GM23248 (cell line): Measurements from ENCODE around the gene SV2C. TPM values are rescaled to one million over a fixed set of nuclear protein-coding genes. Genes with fewer than 3 reads are reported as not detected.
"Not testable (repeated sequence)": the region's sequence is repeated elsewhere in the genome, so short reads cannot be mapped to it uniquely, and the experiment has no call there.

Source experiments
- DNase-seq: peaks from one replicate; pipeline ENCODE4 v3.0.0-alpha.2; 2015
- H2AFZ ChIP-seq: fragments of 200-600 bp; sonication (generic); 2 replicates; pipeline ENCODE4 v1.6.1; 2016; ENCODE audit warnings: antibody characterized with exemption
- H3F3A ChIP-seq: fragments of 200-600 bp; sonication (generic); 2 replicates; pipeline ENCODE4 v1.6.1; 2016; ENCODE audit warnings: mild to moderate bottlenecking, antibody characterized with exemption, mixed run types; ENCODE audit not compliant: insufficient read depth
- H3K27ac ChIP-seq: fragments of 200-600 bp; sonication (generic); 2 replicates; pipeline ENCODE4 v1.5.1; 2016; ENCODE audit warnings: mild to moderate bottlenecking
- H3K27me3 ChIP-seq: fragments of 200-600 bp; sonication (generic); replicated peaks from 2 replicates; pipeline ENCODE4 v1.6.1; 2016; ENCODE audit warnings: mild to moderate bottlenecking; ENCODE audit not compliant: insufficient read depth
- H3K36me3 ChIP-seq: fragments of 200-600 bp; sonication (generic); 2 replicates; pipeline ENCODE4 v1.6.1; 2016; ENCODE audit warnings: low read depth, mild to moderate bottlenecking
- H3K4me1 ChIP-seq: fragments of 200-600 bp; sonication (generic); 2 replicates; pipeline ENCODE4 v1.6.1; 2016; ENCODE audit warnings: mild to moderate bottlenecking; ENCODE audit not compliant: insufficient read depth
- H3K4me2 ChIP-seq: fragments of 200-600 bp; sonication (generic); one replicate; pipeline ENCODE4 v1.6.1; 2016; ENCODE audit warnings: mild to moderate bottlenecking; ENCODE audit not compliant: unreplicated experiment
- H3K4me3 ChIP-seq: fragments of 200-600 bp; sonication (generic); 2 replicates; pipeline ENCODE4 v1.5.1; 2016; ENCODE audit warnings: mild to moderate bottlenecking
- H3K79me2 ChIP-seq: fragments of 200-600 bp; sonication (generic); 2 replicates; pipeline ENCODE4 v1.6.1; 2016; ENCODE audit warnings: mild to moderate bottlenecking; ENCODE audit not compliant: insufficient read depth
- H3K9ac ChIP-seq: fragments of 200-600 bp; sonication (generic); 2 replicates; pipeline ENCODE4 v1.6.1; 2016; ENCODE audit warnings: mild to moderate bottlenecking
- H3K9me2 ChIP-seq: fragments of 200-600 bp; sonication (generic); 2 replicates; pipeline ENCODE4 v1.6.1; 2016; ENCODE audit warnings: mixed run types, mild to moderate bottlenecking, moderate library complexity; ENCODE audit not compliant: insufficient read depth
- H3K9me3 ChIP-seq: fragments of 200-600 bp; sonication (generic); one replicate; pipeline ENCODE4 v1.6.1; 2017; ENCODE audit warnings: low read depth
- H4K20me1 ChIP-seq: fragments of 200-600 bp; sonication (generic); 2 replicates; pipeline ENCODE4 v1.6.0; 2016; ENCODE audit not compliant: insufficient read depth
- EZH2 ChIP-seq: fragments of 200-600 bp; sonication (generic); IDR thresholded peaks from 2 replicates; pipeline ENCODE4 v1.6.1; 2018; ENCODE audit warnings: antibody characterized with exemption, mild to moderate bottlenecking; ENCODE audit not compliant: insufficient read depth, poor library complexity, severe bottlenecking
- EZH2phosphoT487 ChIP-seq: fragments of 200-600 bp; sonication (generic); IDR thresholded peaks from 2 replicates; pipeline ENCODE4 v1.6.1; 2018; ENCODE audit warnings: antibody characterized with exemption, moderate library complexity, mild to moderate bottlenecking, low read depth; ENCODE audit not compliant: insufficient read depth
- WGBS, 2 experiments: methylation state at CpG; one replicate each; pipeline ENCODE4 v1.1.6; 2015 to 2017; ENCODE audit warnings: low lambda C conversion rate in 2 of 2, low coverage in 1 of 2; ENCODE audit errors: missing lambda C conversion rate in 2 of 2; 5-methylcytosine and 5-hydroxymethylcytosine counted together
- in situ Hi-C: fragments of 300-500 bp; cut with MboI; formaldehyde crosslinking; loops from 2 replicates; pipeline ENCODE4 v1.15.0; 2020
- polyA plus RNA-seq: library from polyadenylated mRNA; unstranded; fragments of >200 nt; fragmentation: Nextera tagmentation; extraction: Ambion mirVana; gene quantifications from 2 replicates; pipeline ENCODE4 v1.2.1, GENCODE V29; 2016
- total RNA-seq: library from RNA; depleted of rRNA; stranded (reverse); fragments of >200 nt; shearing (Covaris generic); gene quantifications from 2 replicates; pipeline ENCODE4 v1.2.3, GENCODE V29; 2014

The SV2C gene
- total and polyA plus RNA-seq, 2 experiments from 2014 or later = not detected

- Histone ChIP-seq H3K9me3 (no peaks in the 10 kb centered on the region), H3K4me2 (no peak overlapping the region)
- WGBS, 2 experiments = 59 to 73% methylated on average over 1 of the region's 1 CpG
These were observed 222.6 kb downstream of the SV2C start for GRCh38 chr5:76305775-76306174.

GRCh38 chr5:76310208-76310607 lies 227.0 kb downstream of the SV2C start:
- Histone ChIP-seq H3K9ac (no peak overlapping the region), H3K4me2 (no peak overlapping the region), H3K9me2 (no peaks in the 10 kb centered on the region), H3K27ac (no peak overlapping the region), H3K27me3 (no peaks in the 10 kb centered on the region), H4K20me1 (no peaks in the 10 kb centered on the region), H3K4me3 (no peak overlapping the region), H3F3A (no peaks in the 10 kb centered on the region), H3K4me1 (no peaks in the 10 kb centered on the region), H3K79me2 (no peaks in the 10 kb centered on the region), H2AFZ (no peak overlapping the region), H3K9me3 (no peaks in the 10 kb centered on the region), H3K36me3 (no peaks in the 10 kb centered on the region)
- no peak for DNase-seq
- in situ Hi-C loops = no loop called here
- TF ChIP-seq EZH2 = no peak
- TF ChIP-seq EZH2phosphoT487 = no peak
- 17 to 21% methylated on average over 1 of the region's 1 CpG for WGBS, 2 experiments

More at GRCh38 chr5:76305775-76306174, 222.6 kb downstream of the SV2C start:
- Histone ChIP-seq H3K79me2 (no peaks in the 10 kb centered on the region), H3K4me1 (no peaks in the 10 kb centered on the region), H3K4me3 (no peak overlapping the region), H2AFZ (no peak overlapping the region), H3K9me2 (no peaks in the 10 kb centered on the region), H3K27ac (no peak overlapping the region), H3K36me3 (no peaks in the 10 kb centered on the region), H3F3A (no peaks in the 10 kb centered on the region), H3K9ac (no peak overlapping the region), H3K27me3 (no peaks in the 10 kb centered on the region), H4K20me1 (no peaks in the 10 kb centered on the region)
- in situ Hi-C loops = no loop called here
- no peak for DNase-seq
- TF ChIP-seq EZH2 (no peak), EZH2phosphoT487 (no peak)

- no peak overlapping the region for H3K27ac ChIP-seq
- H4K20me1 ChIP-seq = no peaks in the 10 kb centered on the region
- no peaks in the 10 kb centered on the region for H3K36me3 ChIP-seq
- H3K4me2 ChIP-seq = no peak overlapping the region
- no peaks in the 10 kb centered on the region for H3K27me3 ChIP-seq
- in situ Hi-C loops = no loop called here
- no peaks in the 10 kb centered on the region for H3K9me3 ChIP-seq
- no peak overlapping the region for H2AFZ ChIP-seq
- DNase-seq = no peak
- H3K4me1 ChIP-seq = no peaks in the 10 kb centered on the region
- no peaks in the 10 kb centered on the region for H3K9me2 ChIP-seq
- TF ChIP-seq EZH2 = no peak
- no peak for TF ChIP-seq EZH2phosphoT487
- no peak overlapping the region for H3K4me3 ChIP-seq
- H3K9ac ChIP-seq = no peak overlapping the region
- no peaks in the 10 kb centered on the region for H3F3A ChIP-seq
- WGBS, 2 experiments = 24 to 30% methylated on average over 4 of the region's 4 CpGs
- no peaks in the 10 kb centered on the region for H3K79me2 ChIP-seq
These were observed 229.6 kb downstream of the SV2C start for GRCh38 chr5:76312783-76313182.

GRCh38 chr5:76314643-76315042 lies 231.5 kb downstream of the SV2C start:
- no peak overlapping the region for H3K4me2 ChIP-seq
- DNase-seq = no peak
- no peaks in the 10 kb centered on the region for H4K20me1 ChIP-seq
- H3K27ac ChIP-seq = no peak overlapping the region
- no peaks in the 10 kb centered on the region for H3K79me2 ChIP-seq
- no peak overlapping the region for H2AFZ ChIP-seq
- H3K4me3 ChIP-seq = no peak overlapping the region
- no peak for TF ChIP-seq EZH2
- TF ChIP-seq EZH2phosphoT487 = no peak
- H3F3A ChIP-seq = no peaks in the 10 kb centered on the region
- H3K36me3 ChIP-seq = no peaks in the 10 kb centered on the region
- H3K4me1 ChIP-seq = no peaks in the 10 kb centered on the region
- 30 to 37% methylated on average over 2 of the region's 2 CpGs for WGBS, 2 experiments
- no peak overlapping the region for H3K9ac ChIP-seq
- in situ Hi-C loops = no loop called here
- no peaks in the 10 kb centered on the region for H3K9me2 ChIP-seq
- 0 out of 2 replicates have a peak, but pooled peaks cover 1% of the 10 kb centered on the region for H3K27me3 ChIP-seq
- H3K9me3 ChIP-seq = no peaks in the 10 kb centered on the region

- Histone ChIP-seq H3K9me2 (no peaks in the 10 kb centered on the region), H3K4me1 (no peaks in the 10 kb centered on the region), H3K27ac (no peak overlapping the region), H3K36me3 (no peaks in the 10 kb centered on the region), H3K27me3 (0 out of 2 replicates have a peak, but pooled peaks cover 5% of the 10 kb centered on the region), H2AFZ (no peak overlapping the region), H3K9me3 (no peaks in the 10 kb centered on the region), H3K9ac (no peak overlapping the region), H3K4me2 (no peak overlapping the region), H3F3A (no peaks in the 10 kb centered on the region), H3K4me3 (no peak overlapping the region), H3K79me2 (no peaks in the 10 kb centered on the region), H4K20me1 (no peaks in the 10 kb centered on the region)
- in situ Hi-C loops = no loop called here
- no peak for TF ChIP-seq EZH2phosphoT487
- WGBS, 2 experiments = 30% methylated on average over 7 of the region's 7 CpGs
- no peak for DNase-seq
These were observed 236.5 kb downstream of the SV2C start for GRCh38 chr5:76319673-76320072.

- H3K9ac ChIP-seq, H3K9me3 ChIP-seq, H3K9me2 ChIP-seq, H4K20me1 ChIP-seq, H3K36me3 ChIP-seq, H3F3A ChIP-seq, DNase-seq, H2AFZ ChIP-seq, H3K79me2 ChIP-seq, H3K27ac ChIP-seq, H3K4me1 ChIP-seq, H3K4me3 ChIP-seq, H3K4me2 ChIP-seq, in situ Hi-C loops: not testable (repeated sequence)
- H3K27me3 ChIP-seq = 0 out of 2 replicates have a peak, but pooled peaks cover 10% of the 10 kb centered on the region
- WGBS, 2 experiments = 19 to 25% methylated on average over 1 of the region's 1 CpG
These were observed 240.3 kb downstream of the SV2C start for GRCh38 chr5:76323494-76323893.
